PC-9 (cell line): ENCODE results near the gene MRPS11. TPM values are rescaled to one million over a fixed set of nuclear protein-coding genes. Genes with fewer than 3 reads are reported as not detected.

ENCODE experiments used
- BruUV-seq: library from RNA; stranded (reverse); fragments of 400-500 nt; replicated peaks from 2 replicates; lab custom pipeline; 2021; lab: Mats Ljungman, UMichigan
- CTCF ChIA-PET: fragments of 300-600 bp; sonication (Branson Sonifier 250); formaldehyde crosslinking; loops from one replicate; lab custom pipeline; 2022; ENCODE audit warnings: antibody characterized with exemption; lab: Charles Lee
- POLR2A ChIA-PET: fragments of 300-600 bp; sonication (Branson Sonifier 250); formaldehyde crosslinking; loops from one replicate; lab custom pipeline; 2022; ENCODE audit warnings: antibody characterized with exemption; ENCODE audit not compliant: unreplicated experiment; lab: Charles Lee
- DNase-seq, 2 experiments: peaks; one replicate each; pipeline versions ENCODE4 v3.0.0 to v3.0.0-alpha.2; 2015 to 2022; ENCODE audit warnings: mixed read lengths in 1 of 2
- H2AFZ ChIP-seq: fragments of 200-600 bp; sonication (generic); 2 replicates; pipeline ENCODE4 v1.8.1; 2017; ENCODE audit warnings: antibody characterized with exemption
- H3F3A ChIP-seq: fragments of 200-600 bp; sonication (generic); 2 replicates; pipeline ENCODE4 v1.8.1; 2017; ENCODE audit warnings: antibody characterized with exemption, mild to moderate bottlenecking, low read depth; ENCODE audit not compliant: insufficient read depth
- H3K27ac ChIP-seq: fragments of 200-600 bp; sonication (generic); 2 replicates; pipeline ENCODE4 v1.6.1; 2016; ENCODE audit warnings: mixed run types
- H3K27me3 ChIP-seq: fragments of 200-600 bp; sonication (generic); 2 replicates; pipeline ENCODE4 v1.6.1; 2016; ENCODE audit warnings: low read depth, mixed run types; ENCODE audit not compliant: insufficient read depth
- H3K36me3 ChIP-seq: fragments of 200-600 bp; sonication (generic); 2 replicates; pipeline ENCODE4 v1.6.1; 2016; ENCODE audit warnings: low read depth, mixed run types
- H3K4me1 ChIP-seq: fragments of 200-600 bp; sonication (generic); replicated peaks from 2 replicates; pipeline ENCODE4 v1.6.1; 2016; ENCODE audit warnings: mixed run types; ENCODE audit not compliant: insufficient read depth
- H3K4me2 ChIP-seq: fragments of 200-600 bp; sonication (generic); 2 replicates; pipeline ENCODE4 v1.6.1; 2017; ENCODE audit warnings: mixed run types
- H3K4me3 ChIP-seq: fragments of 200-600 bp; sonication (generic); 2 replicates; pipeline ENCODE4 v1.6.1; 2016; ENCODE audit warnings: mixed run types
- H3K79me2 ChIP-seq: fragments of 200-600 bp; sonication (generic); 2 replicates; pipeline ENCODE4 v1.6.1; 2017; ENCODE audit warnings: low read depth, mixed run types
- H3K9me2 ChIP-seq: fragments of 200-600 bp; sonication (generic); 2 replicates; pipeline ENCODE4 v1.8.1; 2017; ENCODE audit warnings: mild to moderate bottlenecking; ENCODE audit not compliant: insufficient read depth
- H3K9me3 ChIP-seq: fragments of 200-600 bp; sonication (generic); 2 replicates; pipeline ENCODE4 v1.8.1; 2016; ENCODE audit warnings: low read depth; ENCODE audit not compliant: insufficient read depth
- H4K20me1 ChIP-seq: fragments of 200-600 bp; sonication (generic); 2 replicates; pipeline ENCODE4 v1.8.1; 2017; ENCODE audit not compliant: insufficient read depth
- CTCF ChIP-seq: fragments of 200-600 bp; sonication (generic); conservative IDR thresholded peaks from 2 replicates; pipeline ENCODE4 v1.6.1; 2017; ENCODE audit warnings: mixed run types, antibody characterized with exemption, mild to moderate bottlenecking, moderate library complexity
- EZH2 ChIP-seq: fragments of 200-600 bp; sonication (generic); IDR thresholded peaks from 2 replicates; pipeline ENCODE4 v1.8.0; 2017; ENCODE audit warnings: antibody characterized with exemption, low read depth
- intact Hi-C: fragments of 100-400 bp; cut with micrococcal nuclease; formaldehyde crosslinking; loops from one replicate; pipeline ENCODE4 v1.10.0; 2022; ENCODE audit not compliant: unreplicated experiment
- total RNA-seq: library from RNA; stranded (reverse); gene quantifications from 2 replicates; pipeline ENCODE4 v1.2.3, GENCODE V29; 2021

Gene MRPS11
- total RNA-seq, 1 experiment from 2014 or later = 57.2 TPM

GRCh38 chr15:88438181-88438580 lies 29.3 kb upstream of the MRPS11 start:
- H3K4me1 ChIP-seq = no peaks in the 10 kb centered on the region
- ChIA-PET POLR2A (no interaction called here), CTCF (no interaction called here)
- H3K27me3 ChIP-seq = peaks cover 49% of the 10 kb centered on the region
- H3K27ac ChIP-seq = no peak overlapping the region
- TF ChIP-seq CTCF (no peak), EZH2 (no peak)
- no peaks in the 10 kb centered on the region for H3K9me2 ChIP-seq
- no TSS peak for BruUV-seq
- no peaks in the 10 kb centered on the region for H4K20me1 ChIP-seq
- no peaks in the 10 kb centered on the region for H3K36me3 ChIP-seq
- no peaks in the 10 kb centered on the region for H3K79me2 ChIP-seq
- no peak overlapping the region for H3K4me3 ChIP-seq
- DNase-seq = no peak
- no peak overlapping the region for H3K4me2 ChIP-seq
- intact Hi-C loops = no loop called here
- no peaks in the 10 kb centered on the region for H3K9me3 ChIP-seq
- H2AFZ ChIP-seq = no peak overlapping the region
- no peaks in the 10 kb centered on the region for H3F3A ChIP-seq

- CTCF ChIA-PET = no interaction called here
- intact Hi-C loops = no loop called here
- Histone ChIP-seq H3K4me3 (no peak overlapping the region), H3F3A (no peaks in the 10 kb centered on the region), H3K4me2 (no peak overlapping the region), H4K20me1 (no peaks in the 10 kb centered on the region), H3K4me1 (no peaks in the 10 kb centered on the region), H2AFZ (no peak overlapping the region), H3K27ac (no peak overlapping the region), H3K9me3 (no peaks in the 10 kb centered on the region), H3K36me3 (no peaks in the 10 kb centered on the region), H3K79me2 (no peaks in the 10 kb centered on the region), H3K9me2 (no peaks in the 10 kb centered on the region), H3K27me3 (peaks cover 35% of the 10 kb centered on the region; the same call in 1 of the 2 replicates)
- POLR2A ChIA-PET = no interaction called here
- TF ChIP-seq CTCF = no peak
- no peak for TF ChIP-seq EZH2
- DNase-seq = peak in 1 of 2 experiments; percentile 67
- no TSS peak for BruUV-seq
Measured at GRCh38 chr15:88440021-88440420, 27.5 kb upstream of the MRPS11 start.

- no peaks in the 10 kb centered on the region for H3K9me3 ChIP-seq
- H3K9me2 ChIP-seq = no peaks in the 10 kb centered on the region
- H3K4me3 ChIP-seq = no peak overlapping the region
- no TSS peak for BruUV-seq
- H3K4me1 ChIP-seq = no peaks in the 10 kb centered on the region
- DNase-seq = no peak
- H3K36me3 ChIP-seq = no peaks in the 10 kb centered on the region
- H3K27ac ChIP-seq = no peak overlapping the region
- CTCF ChIA-PET = no interaction called here
- intact Hi-C loops = no loop called here
- POLR2A ChIA-PET = no interaction called here
- no peaks in the 10 kb centered on the region for H3F3A ChIP-seq
- H4K20me1 ChIP-seq = no peaks in the 10 kb centered on the region
- TF ChIP-seq EZH2 (no peak), CTCF (no peak)
- H3K4me2 ChIP-seq = no peak overlapping the region
- H3K79me2 ChIP-seq = no peaks in the 10 kb centered on the region
- no peak overlapping the region for H2AFZ ChIP-seq
- peaks cover 26% of the 10 kb centered on the region; the same call in 1 of the 2 replicates for H3K27me3 ChIP-seq
Measured at GRCh38 chr15:88441076-88441730, 26.3 kb upstream of the MRPS11 start.
